NCI-H748 treated with DMSO at 0.1 percent for 48 hours (cell line): ENCODE measurements around the gene ZBTB7C.

Source experiments
- DNase-seq: peaks from one replicate; lab custom pipeline; 2025; lab: John Stamatoyannopoulos, UW

The ZBTB7C gene

GRCh38 chr18:47992976-47993375, 416.2 kb downstream of the ZBTB7C start:
- no peak for DNase-seq

DNA sequence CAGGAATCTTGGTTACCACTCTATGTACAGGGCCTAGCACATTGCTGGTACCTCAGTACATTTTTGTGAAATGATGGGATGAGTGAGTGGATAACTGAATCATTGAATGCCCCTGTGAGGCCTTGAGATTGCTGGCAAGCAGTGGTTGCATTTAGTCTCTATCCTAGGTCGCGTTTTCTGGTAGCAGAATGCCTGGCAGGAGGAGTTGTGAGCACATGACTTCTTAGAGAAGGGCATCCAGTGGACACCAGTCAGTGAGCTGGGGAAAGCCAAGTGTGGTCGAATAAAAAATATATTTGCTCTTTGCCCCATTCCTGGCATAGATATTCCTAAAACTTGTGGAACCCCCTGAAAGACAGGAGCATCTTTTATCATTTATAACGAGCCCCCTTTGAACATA, 416.9 kb downstream of the ZBTB7C start:
- no peak for DNase-seq

DNA sequence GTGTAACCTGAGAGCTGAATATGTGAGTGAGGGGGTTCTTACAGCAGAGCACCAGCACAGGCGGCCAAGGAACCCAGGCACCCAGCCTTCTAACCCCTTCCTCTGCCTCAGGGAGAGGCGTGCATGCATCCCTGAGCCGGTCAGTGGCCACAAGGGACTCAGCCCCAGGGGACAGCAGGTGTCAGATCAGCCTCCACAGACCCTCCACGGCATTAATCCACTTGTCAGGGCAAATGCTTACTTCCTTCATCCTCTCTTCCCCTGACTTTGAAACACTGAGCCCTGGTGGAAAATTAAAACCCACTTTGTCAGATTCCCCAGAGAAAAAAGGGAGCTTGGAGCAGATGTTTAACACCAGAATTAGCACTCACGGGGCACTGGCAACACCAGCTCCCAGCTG, 418.2 kb downstream of the ZBTB7C start:
- no peak for DNase-seq

GRCh38 chr18:47987388-47987699, 421.8 kb downstream of the ZBTB7C start:
- DNase-seq, result no peak

- DNase-seq, result no peak
Observed at GRCh38 chr18:47986620-47987387, 422.4 kb downstream of the ZBTB7C start.

- no peak for DNase-seq
Observed at GRCh38 chr18:47985866-47986265, 423.3 kb downstream of the ZBTB7C start.

- no peak for DNase-seq
Observed at GRCh38 chr18:47984991-47985390, 424.2 kb downstream of the ZBTB7C start.

GRCh38 chr18:47983946-47984345, 425.2 kb downstream of the ZBTB7C start:
- no peak for DNase-seq

DNA sequence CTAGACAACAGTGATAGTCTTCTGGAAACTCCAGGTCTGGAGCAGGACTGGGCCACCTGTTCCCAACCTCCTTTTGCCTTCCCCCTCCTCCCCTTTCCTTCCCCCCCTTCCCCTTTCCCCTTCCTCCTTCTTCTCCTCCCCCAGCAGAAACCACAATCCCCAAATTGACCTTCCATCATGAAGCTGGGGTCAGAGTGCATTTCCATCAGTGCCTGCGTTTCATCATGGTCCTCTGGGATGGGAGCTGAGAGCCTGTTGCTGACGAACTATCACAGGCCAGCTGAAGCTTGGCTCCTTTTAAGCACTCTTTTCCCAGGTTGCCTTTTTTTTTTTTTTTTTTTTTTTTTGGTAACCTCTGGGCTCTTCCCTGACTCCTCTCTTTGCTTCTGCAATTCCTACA, 426.1 kb downstream of the ZBTB7C start:
- DNase-seq, result no peak

- no peak for DNase-seq
Observed at GRCh38 chr18:47981830-47982229, 427.4 kb downstream of the ZBTB7C start.

GRCh38 chr18:47981320-47981719, 427.9 kb downstream of the ZBTB7C start:
- DNase-seq, result no peak

DNA sequence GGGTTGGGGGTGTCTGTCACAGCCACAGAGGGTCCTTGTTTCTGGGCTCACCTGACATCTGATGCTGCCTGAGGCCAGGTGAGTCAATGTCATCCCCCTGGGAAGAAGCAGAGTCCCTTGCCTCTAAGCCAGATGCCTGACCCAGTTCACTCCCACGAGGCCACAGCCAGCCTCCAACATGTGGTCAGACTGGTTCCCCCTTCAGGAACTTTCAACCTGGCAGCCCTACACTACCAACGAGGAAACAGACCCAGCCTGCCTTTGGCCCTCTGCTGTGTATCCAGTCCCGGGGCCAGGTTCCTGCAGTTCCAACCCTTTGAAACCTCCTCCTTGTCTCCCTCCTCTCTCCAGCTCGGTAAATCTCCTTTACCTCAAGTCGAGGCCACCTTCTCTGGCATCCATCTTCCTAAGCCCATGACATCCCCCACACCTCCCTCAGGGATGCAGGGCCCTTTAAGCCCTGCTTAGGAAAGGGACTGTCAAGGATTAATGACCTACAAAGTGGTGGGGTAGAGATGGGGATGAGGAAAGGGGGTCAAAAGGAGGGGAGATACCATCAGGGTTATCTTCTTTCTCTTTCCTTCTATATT, 429.5 kb downstream of the ZBTB7C start:
- no peak for DNase-seq

DNA sequence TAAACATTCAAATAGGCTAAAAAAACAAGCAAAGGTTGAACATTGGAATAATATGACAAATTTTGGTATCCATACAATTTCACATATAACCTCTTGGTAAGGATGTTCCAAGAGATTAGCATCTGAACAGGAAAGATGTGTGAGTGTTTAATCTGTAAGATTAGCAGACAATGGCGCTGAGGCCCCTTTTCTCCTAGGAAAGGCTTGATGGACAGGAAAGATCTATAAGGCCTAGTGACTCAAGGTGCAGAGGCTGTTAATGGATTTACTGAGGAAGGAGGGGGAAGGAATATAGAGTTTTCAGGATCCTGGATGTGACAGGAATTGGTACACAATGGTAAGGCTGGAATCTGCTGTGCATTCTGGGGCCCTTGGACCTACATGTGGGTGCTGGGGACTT, 430.6 kb downstream of the ZBTB7C start:
- no peak for DNase-seq

DNA sequence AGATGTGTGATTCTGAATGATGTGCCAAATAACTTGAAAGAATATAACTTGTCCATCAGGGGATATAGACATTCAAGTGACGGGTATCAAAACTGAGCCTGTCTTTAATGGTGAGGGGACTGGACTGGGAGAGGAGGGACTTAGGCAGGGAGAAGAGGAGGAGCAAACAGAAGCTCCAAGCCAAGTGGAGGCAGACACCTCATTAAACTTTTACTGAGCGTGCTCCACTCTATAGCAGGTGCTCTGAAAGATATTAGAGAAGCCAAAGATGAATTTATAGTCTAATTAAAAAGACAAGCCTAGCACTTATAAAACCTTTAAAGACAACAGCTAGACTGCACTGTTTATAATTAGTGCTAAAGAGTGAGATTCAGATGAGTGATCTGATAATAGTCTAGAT, 431.0 kb downstream of the ZBTB7C start:
- no peak for DNase-seq
